A549 (cell line): ENCODE results near the gene LAP3. TPM values are rescaled to one million over a fixed set of nuclear protein-coding genes. Genes with fewer than 3 reads are reported as not detected.

Experiments
- ATAC-seq, 2 experiments: fragments of 200-7000 bp in 1 of 2; fragments of >200 bp in 1 of 2; cut with Nextera tagmentation in 1 of 2; cut with Tn5 transposase in 1 of 2; 3 replicates each; pipeline versions ENCODE4 v1.8.0 to v1.9.1; 2018 to 2020; ENCODE audit warnings: mild to moderate bottlenecking in 1 of 2, moderate library complexity in 1 of 2
- CTCF ChIA-PET: fragments of 300-600 bp; sonication (Branson Sonifier 250); formaldehyde crosslinking; extraction: SDS; loops from one replicate; lab custom pipeline; 2021; ENCODE audit warnings: antibody characterized with exemption, inconsistent platforms; lab: Yijun Ruan, JAX
- POLR2A ChIA-PET: fragments of 350-600 bp; formaldehyde crosslinking; extraction: SDS; loops from one replicate; lab custom pipeline; 2021; ENCODE audit warnings: antibody characterized with exemption, inconsistent platforms; lab: Yijun Ruan, JAX
- DNase-seq, 2 experiments: peaks; one replicate each; pipeline versions ENCODE4 v3.0.0 to v3.0.0-alpha.2; 2011 to 2016; ENCODE audit warnings: low read depth in 1 of 2, low spot score in 1 of 2
- FAIRE-seq: peaks from 2 replicates; lab custom pipeline; 2011; peaks lifted over from hg19 to GRCh38; lab: Jason Lieb, UNC
- H3K27ac ChIP-seq, 2 experiments: fragments of >200 bp; sonication (Bioruptor Twin); formaldehyde crosslinking; 3 replicates each; pipeline ENCODE4 v1.5.1; 2016 to 2017
- H3K4me1 ChIP-seq: fragments of >200 bp; sonication (Bioruptor Twin); formaldehyde crosslinking; 3 replicates; pipeline ENCODE4 v1.6.1; 2016
- H3K4me2 ChIP-seq: fragments of >200 bp; sonication (Bioruptor Twin); formaldehyde crosslinking; 3 replicates; pipeline ENCODE4 v1.6.1; 2016
- H3K4me3 ChIP-seq: fragments of >200 bp; sonication (Bioruptor Twin); formaldehyde crosslinking; 3 replicates; pipeline ENCODE4 v1.5.1; 2016
- H3K9me3 ChIP-seq: fragments of >200 bp; sonication (Bioruptor Twin); formaldehyde crosslinking; 3 replicates; pipeline ENCODE4 v1.6.1; 2016
- BHLHE40 ChIP-seq: IDR thresholded peaks from 2 replicates; pipeline ENCODE4 v1.6.1; 2012; ENCODE audit warnings: low read depth, low read length, inconsistent platforms
- CHD4 ChIP-seq: fragments of 200-600 bp; sonication (generic); IDR thresholded peaks from 2 replicates; pipeline ENCODE4 v1.6.1; 2016; ENCODE audit warnings: antibody characterized with exemption, mild to moderate bottlenecking, borderline replicate concordance
- EHF ChIP-seq: fragments of 250-450 bp; sonication (Bioruptor Pico); IDR thresholded peaks from 2 replicates; pipeline ENCODE4 v1.5.0; 2020; ENCODE audit warnings: mild to moderate bottlenecking
- EHMT2 ChIP-seq: fragments of 200-600 bp; sonication (generic); IDR thresholded peaks from 2 replicates; pipeline ENCODE4 v1.6.1; 2016; ENCODE audit warnings: antibody characterized with exemption, low read depth, mild to moderate bottlenecking, moderate library complexity
- ESRRA ChIP-seq: fragments of 150-350 bp; IDR thresholded peaks from 2 replicates; pipeline ENCODE4 v1.6.1; 2014; ENCODE audit warnings: mild to moderate bottlenecking, low read length, borderline replicate concordance
- FOXS1 ChIP-seq: fragments of 250-450 bp; sonication (Bioruptor Pico); IDR thresholded peaks from 2 replicates; pipeline ENCODE4 v1.5.0; 2020; ENCODE audit warnings: mild to moderate bottlenecking, moderate library complexity
- GATA3 ChIP-seq: IDR thresholded peaks from 2 replicates; pipeline ENCODE4 v1.6.1; 2012; ENCODE audit warnings: borderline replicate concordance
- HOXB13 ChIP-seq: fragments of 250-450 bp; sonication (Bioruptor Pico); IDR thresholded peaks from 2 replicates; pipeline ENCODE4 v1.5.0; 2020; ENCODE audit warnings: low read depth, mild to moderate bottlenecking, moderate library complexity
- HOXB5 ChIP-seq: fragments of 250-450 bp; sonication (Bioruptor Pico); IDR thresholded peaks from 2 replicates; pipeline ENCODE4 v1.5.0; 2020; ENCODE audit warnings: mild to moderate bottlenecking, moderate library complexity
- MAFK ChIP-seq: fragments of 450-650 bp; IDR thresholded peaks from 2 replicates; pipeline ENCODE4 v1.6.1; 2014; ENCODE audit not compliant: partially characterized antibody
- NR3C1 ChIP-seq: fragments of >200 bp; sonication (Bioruptor Twin); formaldehyde crosslinking; IDR thresholded peaks from 3 replicates; pipeline ENCODE4 v1.6.1; 2017
- PHF8 ChIP-seq: fragments of 200-600 bp; sonication (generic); IDR thresholded peaks from 2 replicates; pipeline ENCODE4 v1.6.1; 2016; ENCODE audit warnings: low read depth, mild to moderate bottlenecking, antibody characterized with exemption, moderate library complexity, borderline replicate concordance
- POLR2A ChIP-seq: IDR thresholded peaks from 2 replicates; pipeline ENCODE4 v1.6.1; 2012; ENCODE audit warnings: mild to moderate bottlenecking, low read length
- RARB ChIP-seq: fragments of 250-450 bp; sonication (Bioruptor Pico); IDR thresholded peaks from 2 replicates; pipeline ENCODE4 v1.8.0; 2021; ENCODE audit warnings: mild to moderate bottlenecking, moderate library complexity
- RCOR1 ChIP-seq: fragments of 150-350 bp; IDR thresholded peaks from 2 replicates; pipeline ENCODE4 v1.6.1; 2014; ENCODE audit warnings: antibody characterized with exemption, low read length, low read depth
- RFX5 ChIP-seq: fragments of 450-650 bp; IDR thresholded peaks from 2 replicates; pipeline ENCODE4 v1.7.1; 2014; ENCODE audit warnings: antibody characterized with exemption, mild to moderate bottlenecking, moderate library complexity
- SREBF2 ChIP-seq: fragments of 450-650 bp; IDR thresholded peaks from 2 replicates; pipeline ENCODE4 v1.6.1; 2014; ENCODE audit warnings: mild to moderate bottlenecking, moderate library complexity
- TFCP2L1 ChIP-seq: fragments of 250-450 bp; sonication (Bioruptor Pico); IDR thresholded peaks from 2 replicates; pipeline ENCODE4 v1.5.0; 2021; ENCODE audit warnings: mild to moderate bottlenecking
- ZC3H11A ChIP-seq: fragments of 450-650 bp; IDR thresholded peaks from 2 replicates; pipeline ENCODE4 v1.6.1; 2014; ENCODE audit warnings: antibody characterized with exemption, mild to moderate bottlenecking
- WGBS: methylation state at CpG from one replicate; pipeline ENCODE4 v1.1.6; 2017; ENCODE audit errors: missing lambda C conversion rate; 5-methylcytosine and 5-hydroxymethylcytosine counted together
- polyA plus RNA-seq, 4 experiments: library from polyadenylated mRNA; depleted of rRNA in 3 of 4; stranded (reverse); fragments of >200 nt; fragmentation: RNase III in 1 of 4; extraction: RNeasy Plus Mini Kit Qiagen cat#74134 plus additional on column Dnase treatment in 1 of 4; gene quantifications; 2 replicates in 3 of 4; 3 replicates in 1 of 4; pipeline ENCODE4 v1.2.3, GENCODE V29; 2011 to 2017
- TF ChIP-seq, protein P1 (sequence below): fragments of 150-350 bp; IDR thresholded peaks from 2 replicates; pipeline ENCODE4 v1.6.1; 2014; ENCODE audit warnings: low read depth, mild to moderate bottlenecking, low read length
- TF ChIP-seq, protein P2 (sequence below): fragments of 250-450 bp; sonication (Bioruptor Pico); IDR thresholded peaks from 2 replicates; pipeline ENCODE4 v1.5.0; 2020; ENCODE audit warnings: low read depth, mild to moderate bottlenecking, moderate library complexity
- TF ChIP-seq, protein P3 (sequence below): fragments of >200 bp; sonication (Bioruptor Twin); formaldehyde crosslinking; IDR thresholded peaks from 3 replicates; pipeline ENCODE4 v1.6.1; 2016
- TF ChIP-seq, protein P4 (sequence below): fragments of 250-450 bp; sonication (Bioruptor Pico); IDR thresholded peaks from 2 replicates; pipeline ENCODE4 v1.5.0; 2021; ENCODE audit warnings: mild to moderate bottlenecking, moderate library complexity, borderline replicate concordance

The LAP3 gene
- polyA plus RNA-seq, 2 of the 4 experiments (the other 2 are of a cell fraction), result 38.6 to 46.2 TPM

DNA sequence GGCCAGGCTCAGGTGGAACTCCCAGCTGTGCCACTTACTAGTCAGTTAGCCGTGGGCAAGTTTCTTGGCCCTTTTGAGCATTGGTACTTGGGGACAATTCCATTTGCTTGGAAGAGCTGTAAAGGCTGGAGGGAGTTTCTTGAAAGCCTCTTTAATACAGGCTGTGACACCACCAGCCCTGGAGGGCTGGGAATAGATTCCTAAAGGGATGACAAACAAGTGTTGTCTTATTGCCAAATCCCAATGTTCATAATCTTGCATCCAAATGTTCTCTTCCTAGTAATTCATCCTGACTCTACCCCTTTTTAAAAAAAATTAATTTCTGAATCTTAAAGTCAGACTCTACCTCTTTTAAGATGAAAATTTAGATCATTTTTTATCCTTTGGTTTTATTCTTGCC, 22.8 kb downstream of the LAP3 start:
- Histone ChIP-seq H3K4me2 (no peak overlapping the region), H3K9me3 (no peaks in the 10 kb centered on the region)
- TF ChIP-seq HOXB13 (CRISPR knock-in tag), result no peak
- TF ChIP-seq BHLHE40, result no peak
- TF ChIP-seq CHD4, result no peak
- no peak for TF ChIP-seq GATA3
- TF ChIP-seq, all 56 proteins: peak for 0
- no peak for DNase-seq
- Histone ChIP-seq H3K4me1 (no peaks in the 10 kb centered on the region), H3K4me3 (no peak overlapping the region), H3K27ac (no peak overlapping the region)
- CTCF ChIA-PET, result interaction anchor here (0.6 to 1.0 kb wide), 3 partner anchors 51 to 116 kb away, joined by 3 to 5 read pairs (median 3); no protein-coding TSS in a partner anchor
- ATAC-seq, result no peak
- WGBS, result 100% methylated on average over 1 of the region's 1 CpG
- POLR2A ChIA-PET, result no interaction called here
- no peak for FAIRE-seq

DNA sequence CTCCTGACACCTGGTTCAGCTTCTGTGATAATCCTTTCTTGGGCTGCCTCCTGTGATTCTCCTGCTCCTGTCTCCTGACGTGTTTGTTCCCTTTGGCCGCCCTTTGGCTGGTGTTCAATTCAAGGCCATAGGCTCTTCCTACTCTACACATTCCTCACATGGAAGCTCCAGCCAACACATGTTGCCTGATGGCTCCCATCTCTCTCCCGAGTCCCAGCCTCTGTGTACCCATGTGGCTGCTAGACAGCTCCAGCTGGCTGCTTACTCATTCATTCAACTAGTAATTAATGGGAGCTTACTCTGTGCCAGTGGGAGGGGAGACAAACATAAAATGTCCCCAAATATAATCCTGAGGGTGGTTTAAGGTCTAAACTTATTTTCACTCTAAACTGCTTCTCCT, 28.2 kb downstream of the LAP3 start:
- no peak for ATAC-seq
- WGBS, result 90% methylated on average over 3 of the region's 3 CpGs
- no peak overlapping the region for H3K27ac ChIP-seq
- H3K4me1 ChIP-seq, result no peaks in the 10 kb centered on the region
- CTCF ChIA-PET, result interaction anchor here (1.0 to 1.6 kb wide), 3 partner anchors 8 to 31 kb away, joined by 3 to 4 read pairs (median 3); partner anchors contain the start of gene MED28
- POLR2A ChIA-PET, result interaction anchor here (1.5 kb wide), 1 partner anchor 9 kb away, joined by 4 read pairs; the partner anchor contains the start of gene MED28
- H3K9me3 ChIP-seq, result no peaks in the 10 kb centered on the region
- TF ChIP-seq HOXB13 (CRISPR knock-in tag), result no peak
- no peak for TF ChIP-seq SREBF2
- no peak for TF ChIP-seq CHD4
- TF ChIP-seq EHF (CRISPR knock-in tag), result no peak
- TF ChIP-seq, protein P1, sequence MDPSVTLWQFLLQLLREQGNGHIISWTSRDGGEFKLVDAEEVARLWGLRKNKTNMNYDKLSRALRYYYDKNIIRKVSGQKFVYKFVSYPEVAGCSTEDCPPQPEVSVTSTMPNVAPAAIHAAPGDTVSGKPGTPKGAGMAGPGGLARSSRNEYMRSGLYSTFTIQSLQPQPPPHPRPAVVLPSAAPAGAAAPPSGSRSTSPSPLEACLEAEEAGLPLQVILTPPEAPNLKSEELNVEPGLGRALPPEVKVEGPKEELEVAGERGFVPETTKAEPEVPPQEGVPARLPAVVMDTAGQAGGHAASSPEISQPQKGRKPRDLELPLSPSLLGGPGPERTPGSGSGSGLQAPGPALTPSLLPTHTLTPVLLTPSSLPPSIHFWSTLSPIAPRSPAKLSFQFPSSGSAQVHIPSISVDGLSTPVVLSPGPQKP, result no peak
- no peak for TF ChIP-seq TFCP2L1 (CRISPR knock-in tag)
- TF ChIP-seq, all 56 proteins: peak for 0
- no peak overlapping the region for H3K4me3 ChIP-seq
- no peak for DNase-seq
- H3K4me2 ChIP-seq, result no peak overlapping the region
- FAIRE-seq, result no peak

DNA sequence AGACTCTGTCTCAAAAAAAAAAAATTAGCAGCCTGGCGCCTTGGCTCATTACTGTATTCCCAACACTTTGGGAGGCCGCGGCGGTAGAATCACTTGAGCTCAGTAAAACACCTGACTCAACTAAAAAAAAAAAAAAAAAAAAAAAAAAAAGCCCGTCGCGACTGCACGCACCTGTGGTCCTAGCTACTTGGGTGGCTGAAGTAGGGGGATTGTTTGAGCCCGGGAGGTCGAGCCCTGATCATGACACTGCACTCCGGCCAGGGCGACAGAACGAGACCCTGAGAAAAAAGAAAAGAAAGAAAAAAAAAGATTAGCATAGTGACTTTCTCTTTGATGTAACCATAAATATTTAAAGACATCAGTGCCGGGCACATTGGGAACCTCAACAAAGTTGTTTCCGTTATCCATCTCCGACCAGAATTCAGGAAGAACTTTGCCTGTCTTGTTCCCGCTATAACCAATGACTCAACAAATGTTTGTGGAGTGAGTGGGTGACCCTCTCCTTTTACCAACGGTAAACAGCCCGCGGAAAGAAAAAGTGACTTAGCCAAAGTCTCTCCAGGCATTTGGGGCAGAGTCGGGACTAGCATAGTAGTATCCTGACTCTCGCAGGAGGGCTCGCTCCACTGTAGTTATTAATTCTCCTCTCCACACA, 36.9 kb downstream of the LAP3 start:
- 21% methylated on average over 23 of the region's 23 CpGs for WGBS
- CTCF ChIA-PET, result interaction anchor here (1.3 kb wide), 1 partner anchor 8 kb away, joined by 4 read pairs; no protein-coding TSS in a partner anchor
- no peak for DNase-seq

More for the DNA sequence above, 36.9 kb downstream of the LAP3 start:
- H3K4me2 ChIP-seq, result peak overlapping the region; percentile 67
- ATAC-seq, result peak; percentile 82 to 83
- peak overlapping the region; percentile 92 to 96 for H3K27ac ChIP-seq
- peaks cover 11% of the 10 kb centered on the region; the same call in 2 of the 3 replicates for H3K4me1 ChIP-seq
- POLR2A ChIA-PET, result interaction anchor here (0.6 to 1.3 kb wide), 10 partner anchors 8 to 774 kb away, joined by 3 to 8 read pairs (median 4); partner anchors contain the start of genes LAP3 and QDPR
- TF ChIP-seq, protein P2, sequence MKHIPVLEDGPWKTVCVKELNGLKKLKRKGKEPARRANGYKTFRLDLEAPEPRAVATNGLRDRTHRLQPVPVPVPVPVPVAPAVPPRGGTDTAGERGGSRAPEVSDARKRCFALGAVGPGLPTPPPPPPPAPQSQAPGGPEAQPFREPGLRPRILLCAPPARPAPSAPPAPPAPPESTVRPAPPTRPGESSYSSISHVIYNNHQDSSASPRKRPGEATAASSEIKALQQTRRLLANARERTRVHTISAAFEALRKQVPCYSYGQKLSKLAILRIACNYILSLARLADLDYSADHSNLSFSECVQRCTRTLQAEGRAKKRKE (CRISPR knock-in tag), result no peak
- TF ChIP-seq CHD4 (no peak), SREBF2 (no peak), EHF (CRISPR knock-in tag) (no peak), MAFK (no peak), HOXB5 (no peak), POLR2A (no peak), RCOR1 (no peak), EHMT2 (no peak), ZC3H11A (no peak), RFX5 (no peak), RARB (CRISPR knock-in tag) (no peak), PHF8 (no peak), NR3C1 (no peak), FOXS1 (CRISPR knock-in tag) (no peak), ESRRA (no peak)
- TF ChIP-seq, protein P3, sequence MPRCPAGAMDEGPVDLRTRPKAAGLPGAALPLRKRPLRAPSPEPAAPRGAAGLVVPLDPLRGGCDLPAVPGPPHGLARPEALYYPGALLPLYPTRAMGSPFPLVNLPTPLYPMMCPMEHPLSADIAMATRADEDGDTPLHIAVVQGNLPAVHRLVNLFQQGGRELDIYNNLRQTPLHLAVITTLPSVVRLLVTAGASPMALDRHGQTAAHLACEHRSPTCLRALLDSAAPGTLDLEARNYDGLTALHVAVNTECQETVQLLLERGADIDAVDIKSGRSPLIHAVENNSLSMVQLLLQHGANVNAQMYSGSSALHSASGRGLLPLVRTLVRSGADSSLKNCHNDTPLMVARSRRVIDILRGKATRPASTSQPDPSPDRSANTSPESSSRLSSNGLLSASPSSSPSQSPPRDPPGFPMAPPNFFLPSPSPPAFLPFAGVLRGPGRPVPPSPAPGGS, result no peak
- TF ChIP-seq, protein P4, sequence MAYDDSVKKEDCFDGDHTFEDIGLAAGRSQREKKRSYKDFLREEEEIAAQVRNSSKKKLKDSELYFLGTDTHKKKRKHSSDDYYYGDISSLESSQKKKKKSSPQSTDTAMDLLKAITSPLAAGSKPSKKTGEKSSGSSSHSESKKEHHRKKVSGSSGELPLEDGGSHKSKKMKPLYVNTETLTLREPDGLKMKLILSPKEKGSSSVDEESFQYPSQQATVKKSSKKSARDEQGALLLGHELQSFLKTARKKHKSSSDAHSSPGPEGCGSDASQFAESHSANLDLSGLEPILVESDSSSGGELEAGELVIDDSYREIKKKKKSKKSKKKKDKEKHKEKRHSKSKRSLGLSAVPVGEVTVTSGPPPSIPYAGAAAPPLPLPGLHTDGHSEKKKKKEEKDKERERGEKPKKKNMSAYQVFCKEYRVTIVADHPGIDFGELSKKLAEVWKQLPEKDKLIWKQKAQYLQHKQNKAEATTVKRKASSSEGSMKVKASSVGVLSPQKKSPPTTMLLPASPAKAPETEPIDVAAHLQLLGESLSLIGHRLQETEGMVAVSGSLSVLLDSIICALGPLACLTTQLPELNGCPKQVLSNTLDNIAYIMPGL (CRISPR knock-in tag), result no peak
- FAIRE-seq, result no peak
- peak overlapping the region; percentile 72 for H3K4me3 ChIP-seq
- H3K9me3 ChIP-seq, result no peaks in the 10 kb centered on the region
